IPS-11a (cell line): Measurements from ENCODE around the gene APPL1.
"Not testable (repeated sequence)": the region's sequence is repeated elsewhere in the genome, so short reads cannot be mapped to it uniquely, and the experiment has no call there.

ENCODE experiments used
- H3K4me3 ChIP-seq: one replicate; pipeline ENCODE4 v1.5.1; 2013; ENCODE audit warnings: low read depth, low read length, control low read depth

Gene APPL1

DNA sequence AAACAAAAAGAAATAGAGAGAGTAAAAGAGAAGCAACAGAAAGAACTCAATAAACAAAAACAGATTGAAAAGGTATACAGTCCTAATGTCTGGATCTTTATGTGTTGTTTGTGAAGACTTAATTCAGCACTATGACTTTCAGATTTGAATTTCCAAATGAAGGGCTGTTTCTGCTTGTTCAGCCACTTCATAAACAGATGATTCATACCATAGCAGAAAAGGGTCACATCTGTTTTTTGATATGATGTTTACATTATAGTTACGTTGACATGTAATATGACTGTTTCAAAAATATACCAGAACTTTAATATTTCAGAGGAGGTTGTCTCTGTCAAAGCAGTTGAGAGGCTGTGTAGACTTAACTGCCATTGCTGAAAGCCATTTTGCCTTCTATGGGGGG is 40.9 kb downstream of the APPL1 start:
- no peak overlapping the region for H3K4me3 ChIP-seq

DNA sequence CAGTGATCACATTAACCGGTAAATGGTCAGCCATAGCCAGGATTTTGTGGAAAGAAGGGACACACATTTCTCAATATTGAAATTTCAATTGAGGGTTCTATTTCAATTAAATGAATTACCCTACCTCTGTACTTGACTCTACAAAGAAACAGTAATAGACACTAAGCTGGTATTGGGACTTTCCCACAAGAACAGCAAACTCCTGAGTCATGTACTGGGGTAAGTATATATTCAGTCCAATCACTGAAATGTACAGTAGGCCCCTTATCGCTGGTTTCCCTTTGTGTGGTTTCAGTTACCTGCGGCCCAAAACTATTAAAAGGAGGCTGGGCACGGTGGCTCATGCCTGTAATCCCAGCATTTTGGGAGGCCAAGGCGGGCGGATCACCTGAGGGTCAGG is 47.3 kb downstream of the APPL1 start:
- no peak overlapping the region for H3K4me3 ChIP-seq

DNA sequence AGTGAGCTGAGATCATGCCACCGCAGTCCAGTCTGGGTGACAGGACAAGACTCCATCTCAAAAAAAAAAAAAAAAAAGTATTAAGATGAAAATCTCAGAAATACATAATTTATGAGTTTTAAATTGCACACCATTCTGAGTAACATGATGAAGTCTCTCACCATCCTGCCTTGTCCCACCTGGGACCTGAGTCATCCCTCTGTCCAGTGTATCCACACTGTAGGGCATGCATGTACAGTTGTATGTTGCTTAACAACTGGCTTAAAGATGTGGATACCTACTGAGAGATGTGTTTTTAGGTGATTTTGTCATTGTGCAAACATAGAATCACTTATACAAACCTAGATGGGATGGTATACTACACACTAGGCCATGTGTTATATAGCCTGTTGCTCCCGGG is 47.9 kb downstream of the APPL1 start:
- no peak overlapping the region for H3K4me3 ChIP-seq

DNA sequence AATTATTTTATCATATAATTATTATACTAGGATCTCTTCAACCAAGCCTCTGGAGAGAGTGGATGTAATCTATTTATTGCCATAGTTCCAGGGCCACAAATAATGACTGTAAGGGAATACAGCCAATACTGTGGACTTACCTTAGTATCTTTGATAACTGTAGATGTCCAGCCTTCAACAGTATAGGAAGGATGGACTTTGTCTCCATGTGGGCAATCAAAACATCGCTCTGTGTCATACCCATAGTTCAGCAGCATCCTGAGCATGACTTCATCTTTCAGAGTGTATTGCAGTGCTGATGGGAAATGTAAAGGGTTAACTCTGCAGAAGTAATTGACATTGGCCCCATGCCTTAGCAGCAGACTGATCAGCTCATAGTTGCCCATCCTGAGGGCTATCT is 50.7 kb downstream of the APPL1 start:
- H3K4me3 ChIP-seq = no peak overlapping the region

DNA sequence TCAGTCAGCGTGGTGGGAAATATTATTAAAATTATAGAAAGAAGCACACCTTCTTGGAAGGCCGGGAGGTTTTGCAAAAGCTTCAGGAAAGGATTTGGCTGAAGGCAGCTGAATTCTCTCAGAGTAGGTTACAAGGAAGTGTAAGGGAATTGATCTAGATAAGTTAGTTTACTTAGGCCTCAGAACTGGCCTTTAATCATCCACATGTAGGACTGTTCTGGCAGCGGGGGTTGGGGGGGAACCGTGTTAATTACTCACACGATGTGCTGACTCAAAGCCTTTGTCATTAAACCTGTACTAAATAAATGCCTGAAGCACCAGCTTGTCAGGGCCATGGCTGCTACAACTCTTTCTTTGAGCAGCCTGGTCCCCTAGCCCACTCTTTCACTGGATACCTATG is 52.2 kb downstream of the APPL1 start:
- no peak overlapping the region for H3K4me3 ChIP-seq

DNA sequence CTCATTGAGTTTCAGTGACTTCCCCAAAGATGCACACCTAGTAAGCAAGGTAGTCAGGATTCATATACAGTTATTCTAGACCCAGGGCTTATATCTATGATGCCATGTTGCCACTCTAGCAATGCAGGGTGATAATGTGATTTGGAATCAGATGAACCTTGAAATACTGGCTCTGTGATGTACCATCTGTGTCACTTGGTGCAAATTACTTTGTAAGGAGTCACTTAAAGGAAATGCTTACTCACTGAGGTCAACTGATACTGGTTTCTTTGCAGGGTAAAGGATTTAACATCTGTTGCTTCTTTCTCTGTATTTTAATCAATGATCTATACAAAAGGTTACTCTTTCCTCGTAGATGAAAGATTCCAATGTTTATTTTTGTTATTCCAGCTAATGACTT is 54.2 kb downstream of the APPL1 start:
- H3K4me3 ChIP-seq = no peak overlapping the region

DNA sequence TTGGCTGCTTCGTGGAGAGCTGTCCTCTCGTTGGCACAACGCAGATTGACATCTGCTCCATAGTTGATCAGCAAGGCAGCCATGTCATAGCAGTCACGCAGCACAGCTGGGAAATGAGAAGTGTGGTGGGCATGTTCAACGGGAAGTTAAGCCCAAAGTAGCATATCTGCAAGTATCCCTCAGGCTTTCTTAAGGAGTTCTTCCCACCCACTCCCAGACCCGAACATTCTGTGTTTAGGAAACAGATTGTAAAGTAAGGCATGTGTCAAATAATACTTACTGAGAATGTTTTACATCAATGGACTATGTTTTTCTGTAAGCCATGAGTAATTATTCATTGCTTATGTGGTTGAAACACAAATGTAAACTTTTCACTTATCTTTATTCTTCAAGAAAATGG is 55.8 kb downstream of the APPL1 start:
- H3K4me3 ChIP-seq = no peak overlapping the region

DNA sequence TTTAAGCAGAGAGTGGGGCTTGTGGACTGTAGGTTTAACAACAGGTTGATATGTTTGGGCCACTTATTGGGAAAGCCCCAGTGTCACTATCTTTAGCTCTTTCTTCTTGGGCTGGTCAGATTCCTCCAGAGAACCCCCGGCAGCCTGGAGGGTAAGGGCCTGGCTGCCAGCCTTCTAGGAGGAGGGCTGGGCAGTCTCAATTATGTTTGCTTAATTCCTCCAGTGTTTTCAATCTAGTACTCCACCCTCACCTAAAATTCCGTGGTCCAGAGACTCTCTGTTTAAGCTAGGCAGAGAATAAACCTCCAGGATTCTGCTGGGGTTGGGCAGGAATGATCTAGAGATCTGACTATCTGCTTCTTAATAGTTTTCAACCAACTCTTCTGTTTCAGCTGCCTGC is 59.7 kb downstream of the APPL1 start:
- H3K4me3 ChIP-seq = no peak overlapping the region

DNA sequence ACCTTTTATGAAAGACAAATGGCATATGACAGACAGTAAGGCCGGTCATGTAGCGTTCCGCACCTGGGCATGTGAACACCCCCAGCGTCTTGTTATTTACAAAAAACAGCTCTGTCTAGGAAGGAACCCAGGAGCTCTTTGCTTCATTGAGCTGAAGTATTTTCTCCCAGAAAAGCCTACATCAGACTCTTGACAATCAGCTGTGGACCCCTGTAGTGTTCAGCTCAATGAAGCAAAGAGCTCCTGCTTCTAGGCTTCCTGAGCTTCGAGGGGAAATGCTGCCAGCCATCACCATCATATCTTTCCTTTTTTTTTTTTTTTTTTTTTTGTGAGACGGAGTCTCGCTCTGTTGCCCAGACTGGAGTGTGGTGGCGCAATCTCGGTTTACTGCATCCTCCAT is 60.9 kb downstream of the APPL1 start:
- no peak overlapping the region for H3K4me3 ChIP-seq

DNA sequence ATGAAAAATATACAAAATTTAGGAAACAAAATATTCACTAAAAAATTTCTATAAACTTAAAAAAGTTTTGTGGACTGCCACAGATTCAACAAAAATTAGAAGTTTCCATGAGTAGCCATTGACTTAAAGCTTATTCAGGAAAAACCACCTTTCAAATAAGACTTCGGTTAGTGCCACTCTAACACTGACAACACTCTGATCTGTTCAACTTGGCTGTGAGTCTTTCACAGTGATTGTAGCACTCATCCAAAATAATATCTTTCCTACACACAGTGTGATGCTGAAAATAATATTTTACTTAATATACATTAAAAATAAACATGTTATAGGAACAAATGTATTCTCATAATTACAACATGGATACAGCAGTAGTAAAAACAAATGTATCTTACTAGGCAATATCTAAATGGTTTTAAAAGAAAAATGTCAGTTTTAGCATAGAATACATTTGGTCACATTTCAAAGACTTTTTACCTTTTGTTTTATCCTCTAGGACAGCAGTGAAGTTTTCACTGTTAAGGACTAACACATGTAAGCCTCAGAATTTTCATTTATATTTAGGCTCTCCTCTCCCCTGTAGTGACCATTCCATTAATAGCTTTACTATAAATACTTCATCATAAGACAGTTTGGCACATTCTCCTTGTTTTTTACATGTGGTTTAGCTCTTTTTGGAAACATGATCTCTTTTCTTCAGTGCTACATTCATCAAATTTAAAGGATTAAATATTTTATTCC is 64.8 kb downstream of the APPL1 start, which contains the start of gene ASB14:
TSS of gene ASB14 (minus strand) at position 527 of the 738 bp plus-strand sequence. CDS start 652 bp downstream, outside the sequence.
- no peak within 1 kb of the TSS for H3K4me3 ChIP-seq

DNA sequence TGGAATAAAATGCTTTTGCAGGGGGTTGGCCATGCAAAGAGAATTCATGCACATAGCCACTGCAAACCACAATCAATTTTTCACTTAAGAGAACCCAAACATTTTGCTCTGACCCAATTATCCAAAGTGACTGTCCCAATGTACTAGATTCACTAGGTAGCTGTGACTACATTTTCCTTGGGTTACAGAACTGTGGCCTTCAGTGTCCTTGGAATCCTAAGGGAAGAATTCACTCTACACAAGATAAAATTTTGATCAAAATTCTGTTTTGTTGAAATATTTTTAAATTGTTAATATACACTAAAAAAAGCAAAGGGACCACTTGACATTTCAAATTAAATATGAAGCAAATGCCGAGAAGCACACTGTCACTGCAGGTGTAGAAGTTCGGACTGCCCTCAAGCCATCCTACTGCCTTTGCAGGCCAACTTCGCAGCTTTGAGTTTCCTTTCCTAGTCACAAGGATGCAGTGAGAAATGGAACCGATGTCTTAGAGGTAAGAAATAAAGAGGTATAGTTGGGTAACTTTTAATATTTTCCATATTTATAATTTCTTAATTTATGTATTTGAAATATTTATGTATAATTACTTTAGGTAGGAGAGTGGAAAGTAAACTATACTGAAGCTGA is 65.5 kb downstream of the APPL1 start:
- H3K4me3 ChIP-seq = no peak overlapping the region

DNA sequence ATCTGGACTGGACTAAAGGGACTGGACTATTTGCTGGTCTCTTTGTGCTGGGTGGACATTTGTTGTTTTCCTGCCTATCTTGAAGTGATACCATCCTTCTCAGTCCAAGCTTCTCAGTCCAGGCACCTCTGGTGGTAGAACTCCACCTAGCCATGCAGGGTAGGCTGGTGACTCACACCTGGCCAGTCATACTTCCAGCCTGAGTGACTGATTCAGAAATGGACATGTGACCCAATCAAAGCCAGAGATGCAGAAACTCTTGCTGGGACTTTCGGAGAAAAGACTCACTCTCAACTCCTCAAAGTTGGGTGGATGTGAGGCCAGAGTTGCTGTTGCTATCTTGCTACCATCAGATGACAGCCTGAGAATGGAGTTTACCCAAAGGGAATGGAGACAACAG is 70.5 kb downstream of the APPL1 start:
- H3K4me3 ChIP-seq = no peak overlapping the region

DNA sequence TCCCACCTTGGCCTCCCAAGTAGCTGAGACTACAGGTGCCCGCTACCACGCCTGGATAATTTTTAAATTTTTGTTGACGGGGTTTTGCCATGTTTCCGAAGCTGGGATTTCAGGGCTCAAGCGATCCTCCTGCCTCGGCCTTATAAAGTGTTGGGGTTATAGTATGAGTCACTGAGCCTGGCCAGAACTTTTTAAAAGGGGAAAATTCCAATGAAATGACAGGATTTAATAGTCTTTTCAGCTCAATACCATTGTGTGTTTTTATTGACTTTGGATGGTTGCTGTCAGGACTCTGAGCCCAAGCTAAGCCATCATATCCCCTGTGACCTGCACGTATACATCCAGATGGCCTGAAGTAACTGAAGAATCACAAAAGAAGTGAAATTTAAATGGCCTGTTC is 76.0 kb downstream of the APPL1 start:
- H3K4me3 ChIP-seq = not testable (repeated sequence)

DNA sequence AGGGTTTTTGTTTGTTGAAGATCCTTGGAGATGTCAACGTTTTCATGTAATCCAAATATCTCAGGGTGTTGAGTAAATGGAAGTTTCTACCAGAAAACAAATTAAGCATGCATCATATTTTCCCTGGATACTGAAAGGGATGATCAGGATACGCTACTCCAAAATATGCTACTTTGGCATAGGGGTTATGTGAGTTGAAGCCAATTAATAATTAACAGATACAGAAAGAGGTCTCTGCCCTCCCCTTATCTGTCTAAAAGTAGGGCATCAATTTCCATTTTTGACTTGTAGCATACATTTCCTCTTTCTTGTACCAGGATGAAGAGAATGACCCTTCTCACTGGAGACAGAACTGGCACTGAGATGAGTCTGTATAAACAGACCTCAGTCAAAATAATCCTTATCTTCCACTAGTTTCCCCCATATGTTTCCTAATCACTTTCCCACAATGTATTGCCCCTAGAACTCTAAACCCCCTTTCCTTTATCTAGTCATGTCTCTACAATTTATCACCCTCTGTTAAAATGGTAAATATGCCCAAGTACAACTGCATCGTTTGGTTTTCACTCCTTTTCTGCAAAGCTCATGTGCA is 82.3 kb downstream of the APPL1 start:
- no peak overlapping the region for H3K4me3 ChIP-seq

DNA sequence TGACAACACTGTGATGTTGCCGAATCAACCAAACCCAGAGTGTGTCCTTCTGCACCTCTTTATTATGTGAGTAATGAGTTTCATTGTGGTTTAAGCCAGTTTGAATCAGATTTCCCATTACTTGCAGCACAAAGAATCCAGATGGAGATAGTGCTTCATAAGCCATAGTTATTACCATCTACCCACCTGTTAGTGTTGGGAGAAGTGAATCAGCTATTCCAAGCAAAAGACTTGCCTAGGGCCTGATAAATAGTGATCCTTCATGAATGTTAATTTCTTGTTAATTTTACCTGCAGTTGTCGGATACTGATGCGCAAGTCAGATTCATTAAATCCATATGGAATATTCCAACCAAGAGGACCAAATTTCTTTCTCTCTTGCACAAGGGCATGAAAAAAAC is 86.7 kb downstream of the APPL1 start:
- H3K4me3 ChIP-seq = no peak overlapping the region
